ENCODE data around the gene GTF2F1. TPM values are rescaled to one million over a fixed set of nuclear protein-coding genes. Genes with fewer than 3 reads are reported as not detected.
A peak's percentile ranks its signal among the peaks of the same experiment; 100 is the strongest.
"Not testable (repeated sequence)": the region's sequence is repeated elsewhere in the genome, so short reads cannot be mapped to it uniquely, and the experiment has no call there.

Gene GTF2F1
- total RNA-seq, 1 experiment from 2014 or later, result 46.9 TPM

DNA sequence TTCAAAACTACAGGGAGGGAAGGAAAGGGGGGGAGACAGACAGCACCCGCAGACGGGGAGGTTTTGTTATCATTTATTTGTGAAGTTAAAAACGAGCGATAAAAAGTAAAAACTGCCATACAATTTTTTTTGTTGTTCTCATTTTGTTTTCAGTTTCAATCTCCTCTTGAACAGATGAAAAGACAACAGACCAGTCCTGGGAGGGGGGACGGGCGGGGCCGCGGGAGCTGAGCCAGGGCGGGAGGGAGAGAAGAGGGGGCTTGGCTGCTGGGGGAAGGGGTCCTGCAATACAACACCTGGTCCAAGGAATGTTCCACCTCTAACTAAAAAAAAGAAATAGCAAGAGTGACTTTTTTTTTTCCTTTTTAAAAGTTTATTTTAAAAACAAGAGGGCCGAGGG is 20.3 kb upstream of the GTF2F1 start:
- Histone ChIP-seq H3K9me3 (replicated peaks) (no peaks in the 10 kb centered on the region), H3K4me3 (no peak overlapping the region), H3K4me1 (replicated peaks) (no peaks in the 10 kb centered on the region), H3K27ac (no peak overlapping the region), H3K27me3 (replicated peaks) (no peaks in the 10 kb centered on the region), H3K36me3 (peaks cover 55% of the 10 kb centered on the region)
- DNase-seq (ENCODE audit: low read depth in 1 of 2, low spot score in 2 of 2), result no peak

- no peaks in the 10 kb centered on the region for H3K27me3 ChIP-seq (replicated peaks)
- DNase-seq (ENCODE audit: low read depth in 1 of 2, low spot score in 2 of 2), result no peak
- H3K9me3 ChIP-seq (replicated peaks), result no peaks in the 10 kb centered on the region
- H3K36me3 ChIP-seq, result peaks cover 47% of the 10 kb centered on the region
- H3K4me3 ChIP-seq, result no peak overlapping the region
- H3K4me1 ChIP-seq (replicated peaks), result no peaks in the 10 kb centered on the region
- no peak overlapping the region for H3K27ac ChIP-seq
Measured at GRCh38 chr19:6412447-6413091, 19.6 kb upstream of the GTF2F1 start.

GRCh38 chr19:6412061-6412446 is 19.1 kb upstream of the GTF2F1 start:
- Histone ChIP-seq H3K4me1 (replicated peaks) (no peaks in the 10 kb centered on the region), H3K27ac (no peak overlapping the region), H3K36me3 (peaks cover 42% of the 10 kb centered on the region), H3K9me3 (replicated peaks) (no peaks in the 10 kb centered on the region), H3K27me3 (replicated peaks) (no peaks in the 10 kb centered on the region), H3K4me3 (no peak overlapping the region)
- DNase-seq (ENCODE audit: low read depth in 1 of 2, low spot score in 2 of 2), result no peak

DNA sequence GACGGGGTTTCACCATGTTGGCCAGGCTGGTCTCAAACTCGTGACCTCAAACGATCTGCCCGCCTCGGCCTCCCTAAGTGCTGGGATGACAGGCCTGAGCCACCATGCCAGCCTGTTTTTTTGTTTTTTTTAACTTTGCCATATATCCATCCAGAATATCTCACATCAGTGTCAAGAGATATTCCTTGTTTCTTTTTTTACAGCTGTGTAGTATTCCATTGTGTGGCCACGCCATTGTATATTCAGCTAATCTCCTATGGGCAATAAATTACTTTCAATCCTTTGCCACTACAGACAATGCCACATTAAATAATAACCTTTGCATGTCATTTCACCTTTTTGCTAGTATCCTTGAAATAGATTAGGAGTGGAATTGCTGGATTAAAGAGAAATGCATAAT is 16.4 kb upstream of the GTF2F1 start:
- H3K27ac ChIP-seq, result no peak overlapping the region
- H3K4me1 ChIP-seq (replicated peaks), result no peaks in the 10 kb centered on the region
- H3K36me3 ChIP-seq, result peaks cover 16% of the 10 kb centered on the region
- DNase-seq (ENCODE audit: low read depth in 1 of 2, low spot score in 2 of 2), result no peak
- no peaks in the 10 kb centered on the region for H3K27me3 ChIP-seq (replicated peaks)
- H3K9me3 ChIP-seq (replicated peaks), result no peaks in the 10 kb centered on the region
- no peak overlapping the region for H3K4me3 ChIP-seq

GRCh38 chr19:6406401-6406800 is 13.4 kb upstream of the GTF2F1 start:
- Histone ChIP-seq H3K4me1 (replicated peaks) (no peaks in the 10 kb centered on the region), H3K27ac (no peak overlapping the region), H3K9me3 (replicated peaks) (no peaks in the 10 kb centered on the region), H3K36me3 (no peaks in the 10 kb centered on the region), H3K27me3 (replicated peaks) (no peaks in the 10 kb centered on the region), H3K4me3 (no peak overlapping the region)
- no peak for DNase-seq (ENCODE audit: low read depth in 1 of 2, low spot score in 2 of 2)

DNA sequence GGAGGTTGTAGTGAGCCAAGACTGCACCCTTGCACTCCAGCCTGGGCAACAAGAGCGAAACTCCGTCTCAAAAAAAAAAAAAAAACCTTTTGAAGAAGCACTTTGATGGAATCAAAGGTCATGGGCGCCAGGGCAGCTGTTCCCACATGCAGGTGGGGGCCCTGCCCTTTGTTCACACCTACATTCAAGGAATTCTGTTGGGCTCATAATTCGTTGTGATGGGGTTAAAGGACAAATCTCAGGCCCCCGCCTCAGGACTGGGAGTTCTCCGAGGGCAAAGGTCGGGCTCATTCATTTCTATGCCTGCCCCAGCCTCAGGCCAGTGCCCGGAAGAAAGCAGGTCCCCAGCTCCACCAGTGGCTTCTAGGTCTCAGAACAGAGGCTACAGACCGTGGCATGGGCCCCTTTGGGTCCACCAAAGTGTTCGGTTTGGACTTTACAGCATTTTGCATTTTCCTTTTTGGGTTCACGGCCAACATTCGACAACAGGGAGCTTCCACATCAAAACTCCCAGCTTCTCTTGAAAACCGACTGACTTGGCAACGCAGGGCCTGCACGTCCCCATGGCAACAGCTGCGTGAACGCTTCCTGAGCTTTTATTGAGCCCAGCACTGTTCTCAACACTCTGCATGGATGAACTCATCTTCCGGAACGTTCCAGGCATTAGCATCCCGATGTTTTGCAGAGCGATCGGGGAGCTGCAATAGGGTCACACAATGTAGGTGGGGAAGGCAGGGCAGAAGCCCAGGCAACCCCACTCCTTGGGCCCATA is 10.1 kb upstream of the GTF2F1 start:
- Histone ChIP-seq H3K9me3 (replicated peaks) (no peaks in the 10 kb centered on the region), H3K27ac (no peak overlapping the region), H3K27me3 (replicated peaks) (no peaks in the 10 kb centered on the region), H3K4me1 (replicated peaks) (no peaks in the 10 kb centered on the region), H3K36me3 (no peaks in the 10 kb centered on the region), H3K4me3 (no peak overlapping the region)
- no peak for DNase-seq (ENCODE audit: low read depth in 1 of 2, low spot score in 2 of 2)

GRCh38 chr19:6402058-6402457 is 9.1 kb upstream of the GTF2F1 start:
- no peaks in the 10 kb centered on the region for H3K4me1 ChIP-seq (replicated peaks)
- DNase-seq (ENCODE audit: low read depth in 1 of 2, low spot score in 2 of 2), result no peak
- H3K27me3 ChIP-seq (replicated peaks), result no peaks in the 10 kb centered on the region
- H3K36me3 ChIP-seq, result no peaks in the 10 kb centered on the region
- no peaks in the 10 kb centered on the region for H3K9me3 ChIP-seq (replicated peaks)
- H3K27ac ChIP-seq, result no peak overlapping the region
- no peak overlapping the region for H3K4me3 ChIP-seq

DNA sequence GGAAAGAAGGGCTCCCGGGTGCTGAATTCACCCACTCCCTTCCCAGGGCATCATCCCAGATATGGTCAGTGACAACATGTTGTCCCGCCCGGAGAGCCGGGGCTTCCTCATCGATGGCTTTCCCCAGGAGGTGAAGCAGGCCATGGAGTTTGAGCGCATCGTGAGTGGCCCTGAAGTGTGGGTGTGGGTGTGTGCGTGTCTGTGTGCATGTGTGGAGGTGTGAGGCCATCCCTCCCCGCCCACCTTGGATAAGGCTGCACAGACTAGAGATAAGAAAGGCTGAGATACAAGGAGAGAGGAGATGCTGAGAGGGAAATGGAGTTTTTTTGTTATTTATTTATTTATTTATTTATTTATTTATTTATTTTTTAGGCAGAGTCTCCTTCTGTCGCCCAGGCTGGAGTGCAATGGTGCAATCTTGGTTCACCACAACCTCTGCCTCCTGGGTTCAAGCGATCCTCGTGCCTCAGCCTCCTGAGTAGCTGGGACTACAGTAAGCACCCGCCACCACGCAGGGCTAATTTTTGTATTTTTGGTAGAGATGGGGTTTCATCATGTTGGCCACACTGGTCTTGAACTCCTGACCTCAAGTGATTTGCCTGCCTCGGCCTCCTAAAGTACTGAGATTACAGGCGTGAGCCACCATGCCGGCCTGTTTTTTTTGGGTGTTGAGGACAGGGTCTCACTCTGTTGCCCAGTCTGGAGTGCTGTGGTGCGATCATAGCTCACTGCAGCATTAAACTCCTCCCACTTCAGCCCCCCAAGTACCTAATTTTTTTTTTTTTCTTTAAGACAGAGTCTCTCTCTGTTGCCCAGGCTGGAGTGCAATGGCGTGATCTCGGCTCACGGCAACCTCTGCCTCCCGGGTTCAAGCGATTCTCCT is 7.3 kb upstream of the GTF2F1 start:
- H3K4me1 ChIP-seq (replicated peaks); DNase-seq (ENCODE audit: low read depth in 1 of 2, low spot score in 2 of 2); H3K27ac ChIP-seq; H3K4me3 ChIP-seq; H3K27me3 ChIP-seq (replicated peaks); H3K9me3 ChIP-seq (replicated peaks); H3K36me3 ChIP-seq: not testable (repeated sequence)

DNA sequence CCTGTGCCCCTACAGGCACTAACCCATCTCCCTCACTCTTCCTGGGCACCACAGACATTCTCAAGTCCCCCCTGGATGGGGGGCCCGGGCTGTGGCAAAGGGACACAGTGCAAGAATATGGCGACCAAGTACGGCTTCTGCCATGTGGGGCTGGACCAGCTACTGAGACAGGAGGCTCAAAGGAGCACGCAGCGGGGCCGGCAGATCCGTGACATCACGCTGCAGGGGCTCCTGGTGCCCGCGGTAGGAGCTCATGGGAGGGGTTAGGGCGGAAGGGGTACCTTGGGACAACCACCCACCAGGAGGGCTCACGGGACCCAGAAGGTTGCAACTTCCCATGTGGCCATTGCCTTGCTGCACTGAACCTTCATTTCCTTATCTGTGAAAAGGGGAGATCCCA is 3.3 kb upstream of the GTF2F1 start:
- Histone ChIP-seq H3K27me3 (replicated peaks) (no peaks in the 10 kb centered on the region), H3K4me1 (replicated peaks) (peaks cover 14% of the 10 kb centered on the region), H3K27ac (no peak overlapping the region), H3K36me3 (peaks cover 14% of the 10 kb centered on the region; the same call in 1 of the 2 replicates), H3K4me3 (no peak overlapping the region), H3K9me3 (replicated peaks) (no peaks in the 10 kb centered on the region)
- no peak for DNase-seq (ENCODE audit: low read depth in 1 of 2, low spot score in 2 of 2)

DNA sequence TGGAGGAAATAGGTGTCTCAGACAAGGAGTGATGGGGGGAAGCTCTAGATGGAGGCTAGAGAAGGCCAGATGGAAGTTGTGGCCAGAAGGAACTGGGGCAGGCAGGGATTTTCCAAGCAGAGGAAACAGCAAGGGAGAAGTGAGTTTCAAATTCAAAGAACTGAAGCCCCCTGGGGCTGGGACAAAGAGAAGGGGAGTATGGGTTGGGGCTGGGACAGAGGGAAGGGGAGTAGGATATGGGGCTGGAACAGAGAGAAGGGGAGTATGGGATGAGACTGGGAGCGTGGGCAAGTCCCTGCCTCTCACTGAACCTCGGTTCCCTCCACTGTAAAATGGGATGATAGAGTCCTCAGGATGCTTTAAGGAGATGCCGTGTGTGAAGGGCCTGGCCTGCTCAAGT is 1.9 kb upstream of the GTF2F1 start:
- no peaks in the 10 kb centered on the region for H3K9me3 ChIP-seq (replicated peaks)
- H3K36me3 ChIP-seq, result peaks cover 26% of the 10 kb centered on the region
- H3K27me3 ChIP-seq (replicated peaks), result no peaks in the 10 kb centered on the region
- no peak overlapping the region for H3K4me3 ChIP-seq
- no peak overlapping the region for H3K27ac ChIP-seq
- no peak for DNase-seq (ENCODE audit: low read depth in 1 of 2, low spot score in 2 of 2)
- peaks cover 14% of the 10 kb centered on the region for H3K4me1 ChIP-seq (replicated peaks)

GRCh38 chr19:6393983-6394412 is 1.0 kb upstream of the GTF2F1 start:
- H3K9me3 ChIP-seq (replicated peaks), result no peaks in the 10 kb centered on the region
- peaks cover 14% of the 10 kb centered on the region for H3K4me1 ChIP-seq (replicated peaks)
- H3K36me3 ChIP-seq, result peaks cover 33% of the 10 kb centered on the region
- H3K27ac ChIP-seq, result peak overlapping the region; percentile 91
- no peaks in the 10 kb centered on the region for H3K27me3 ChIP-seq (replicated peaks)
- peak overlapping the region; percentile 71 for H3K4me3 ChIP-seq
- DNase-seq (ENCODE audit: low read depth in 1 of 2, low spot score in 2 of 2), result no peak

DNA sequence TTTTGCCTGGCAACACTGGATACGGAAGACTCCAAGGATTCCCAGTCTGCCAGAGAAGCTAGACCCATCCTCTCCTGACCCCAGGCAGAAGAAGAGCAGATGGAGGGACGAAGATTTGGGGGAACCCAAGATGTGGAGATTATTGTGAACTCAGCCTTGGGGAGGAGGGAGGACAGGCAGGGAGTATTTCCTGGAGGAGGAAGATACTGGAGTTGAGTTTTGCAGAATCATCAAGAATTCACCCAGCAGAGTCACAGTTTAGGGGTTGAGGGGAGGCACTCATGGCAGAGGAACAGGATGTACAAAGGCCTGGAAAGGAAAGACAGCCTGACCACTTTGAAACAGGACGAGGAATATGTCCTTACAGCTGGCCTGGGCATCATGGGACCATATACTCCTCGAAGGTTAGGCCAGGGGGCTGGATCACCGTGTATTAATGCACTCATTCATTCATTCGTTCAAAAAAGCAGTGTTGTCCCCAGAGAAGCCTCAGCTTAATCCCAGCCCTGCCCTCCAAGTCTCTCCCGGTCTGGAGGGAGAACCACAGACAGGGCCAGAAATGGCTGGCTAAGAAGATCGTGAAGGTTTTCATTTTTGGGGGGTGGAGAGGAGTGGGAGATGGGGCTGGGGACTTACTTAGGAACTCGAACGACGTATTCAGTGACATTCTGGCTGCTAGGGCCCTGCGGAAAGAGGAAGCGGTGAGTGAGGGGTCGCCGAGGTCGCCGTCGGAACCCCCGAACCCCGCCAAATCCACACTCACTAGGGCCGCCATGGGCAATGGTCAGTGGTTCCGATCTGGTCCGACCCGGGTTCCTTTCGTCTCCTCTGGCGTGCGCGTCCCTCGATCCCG is 517 bp downstream of the GTF2F1 start:
- Histone ChIP-seq H3K27ac (peak overlapping the region; percentile 91), H3K27me3 (replicated peaks) (no peaks in the 10 kb centered on the region), H3K9me3 (replicated peaks) (no peaks in the 10 kb centered on the region), H3K4me1 (replicated peaks) (peaks cover 14% of the 10 kb centered on the region), H3K4me3 (peak overlapping the region; percentile 71), H3K36me3 (peaks cover 48% of the 10 kb centered on the region)
- no peak for DNase-seq (ENCODE audit: low read depth in 1 of 2, low spot score in 2 of 2)

GRCh38 chr19:6387372-6387771 is 5.6 kb downstream of the GTF2F1 start:
- H3K9me3 ChIP-seq (replicated peaks), result no peaks in the 10 kb centered on the region
- H3K36me3 ChIP-seq, result peaks cover 81% of the 10 kb centered on the region
- no peak overlapping the region for H3K4me3 ChIP-seq
- DNase-seq (ENCODE audit: low read depth in 1 of 2, low spot score in 2 of 2), result no peak
- H3K27me3 ChIP-seq (replicated peaks), result no peaks in the 10 kb centered on the region
- no peak overlapping the region for H3K27ac ChIP-seq
- H3K4me1 ChIP-seq (replicated peaks), result peaks cover 5% of the 10 kb centered on the region

Data from SJSA1 (cell line).